ENCODE measurements around the gene IL21R.
"Not testable (repeated sequence)": the region's sequence is repeated elsewhere in the genome, so short reads cannot be mapped to it uniquely, and the experiment has no call there.

DNA sequence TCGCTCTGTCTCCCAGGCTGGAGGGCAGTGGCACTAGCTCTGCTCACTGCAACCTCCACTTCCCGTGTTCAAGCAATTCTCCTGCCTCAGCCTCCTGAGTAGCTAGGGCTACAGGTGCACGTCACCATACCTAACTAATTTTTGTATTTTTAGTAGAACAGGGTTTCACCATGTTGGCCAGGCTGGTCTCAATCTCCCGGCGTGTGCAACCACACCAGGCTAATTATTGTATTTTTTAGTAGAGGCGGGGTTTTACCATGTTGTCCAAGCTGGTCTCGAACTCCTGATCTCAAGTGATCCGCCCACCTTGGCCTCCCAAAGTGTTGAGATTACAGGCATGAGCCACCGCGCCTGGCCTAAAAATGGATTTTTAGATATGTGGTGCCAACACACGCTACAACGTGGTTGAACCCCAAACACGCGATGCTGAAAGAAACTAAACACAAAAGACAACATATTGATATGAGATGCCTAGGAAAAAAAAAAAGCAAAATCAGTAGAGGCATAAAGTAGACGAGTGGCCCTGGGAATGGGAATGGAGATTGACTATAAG is 3.6 kb upstream of the IL21R start:
- TF ChIP-seq POLR2AphosphoS5 (IDR thresholded peaks at IDR 0.05; ENCODE audit: insufficient read depth, low read depth, low read length); POLR2A (IDR thresholded peaks at IDR 0.05; ENCODE audit: low read depth, low read length); EZH2 (IDR thresholded peaks at IDR 0.05; ENCODE audit: borderline replicate concordance, low read depth, low read length, severe bottlenecking); MYC (IDR thresholded peaks at IDR 0.05; ENCODE audit: low read depth, low read length); JUN (IDR thresholded peaks at IDR 0.05; ENCODE audit: borderline replicate concordance, insufficient read depth, insufficient read length, low read depth); GATA2 (IDR thresholded peaks at IDR 0.05; ENCODE audit: insufficient read depth, insufficient read length, low read depth, low read length): not testable (repeated sequence)
- TF ChIP-seq, protein P1, sequence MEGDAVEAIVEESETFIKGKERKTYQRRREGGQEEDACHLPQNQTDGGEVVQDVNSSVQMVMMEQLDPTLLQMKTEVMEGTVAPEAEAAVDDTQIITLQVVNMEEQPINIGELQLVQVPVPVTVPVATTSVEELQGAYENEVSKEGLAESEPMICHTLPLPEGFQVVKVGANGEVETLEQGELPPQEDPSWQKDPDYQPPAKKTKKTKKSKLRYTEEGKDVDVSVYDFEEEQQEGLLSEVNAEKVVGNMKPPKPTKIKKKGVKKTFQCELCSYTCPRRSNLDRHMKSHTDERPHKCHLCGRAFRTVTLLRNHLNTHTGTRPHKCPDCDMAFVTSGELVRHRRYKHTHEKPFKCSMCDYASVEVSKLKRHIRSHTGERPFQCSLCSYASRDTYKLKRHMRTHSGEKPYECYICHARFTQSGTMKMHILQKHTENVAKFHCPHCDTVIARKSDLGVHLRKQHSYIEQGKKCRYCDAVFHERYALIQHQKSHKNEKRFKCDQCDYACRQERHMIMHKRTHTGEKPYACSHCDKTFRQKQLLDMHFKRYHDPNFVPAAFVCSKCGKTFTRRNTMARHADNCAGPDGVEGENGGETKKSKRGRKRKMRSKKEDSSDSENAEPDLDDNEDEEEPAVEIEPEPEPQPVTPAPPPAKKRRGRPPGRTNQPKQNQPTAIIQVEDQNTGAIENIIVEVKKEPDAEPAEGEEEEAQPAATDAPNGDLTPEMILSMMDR (IDR thresholded peaks at IDR 0.05; ENCODE audit: extremely low read depth in 1 of 2, insufficient read depth in 1 of 2, low read depth in 1 of 2, low read length in 2 of 2) = not testable (repeated sequence)
- TF ChIP-seq, protein P2, sequence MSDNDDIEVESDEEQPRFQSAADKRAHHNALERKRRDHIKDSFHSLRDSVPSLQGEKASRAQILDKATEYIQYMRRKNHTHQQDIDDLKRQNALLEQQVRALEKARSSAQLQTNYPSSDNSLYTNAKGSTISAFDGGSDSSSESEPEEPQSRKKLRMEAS (IDR thresholded peaks at IDR 0.05; ENCODE audit: insufficient read depth, insufficient read length) = not testable (repeated sequence)
